Effector memory CD8-positive, alpha-beta T cell (primary cell): ENCODE measurements around the gene REC114.

Experiments used
- ATAC-seq: fragments of 150-1000 bp; cut with Tn5 transposase; replicated peaks from 2 replicates; pipeline ENCODE4 v1.10.0; 2021; ENCODE audit warnings: mild to moderate bottlenecking, moderate library complexity
- DNase-seq, 3 experiments: peaks; one replicate each; pipeline ENCODE4 v3.0.0; 2021
- H3K27ac Mint-ChIP-seq, 2 donors: one replicate each; pipeline ENCODE4 v1.8.0; 2022; ENCODE audit warnings: mild to moderate bottlenecking in 2 of 2, mixed read lengths in 2 of 2, moderate library complexity in 2 of 2
- H3K27me3 Mint-ChIP-seq, 2 donors: one replicate each; pipeline ENCODE4 v1.8.0; 2022; ENCODE audit warnings: mixed read lengths in 2 of 2
- H3K36me3 Mint-ChIP-seq: one replicate; pipeline ENCODE4 v1.8.0; 2022; ENCODE audit warnings: mild to moderate bottlenecking, moderate library complexity, mixed read lengths; ENCODE audit not compliant: insufficient read depth
- H3K4me1 Mint-ChIP-seq, 2 donors: one replicate each; pipeline ENCODE4 v1.8.0; 2022; ENCODE audit warnings: low read depth in 2 of 2, mixed read lengths in 2 of 2
- H3K4me3 Mint-ChIP-seq, 2 donors: one replicate each; pipeline ENCODE4 v1.8.0; 2022; ENCODE audit warnings: mild to moderate bottlenecking in 2 of 2, mixed read lengths in 2 of 2, moderate library complexity in 2 of 2
- H3K9me3 Mint-ChIP-seq, 2 donors: one replicate each; pipeline ENCODE4 v1.8.0; 2022; ENCODE audit warnings: mixed read lengths in 2 of 2

The REC114 gene

GRCh38 chr15:73555080-73555479 is 112.1 kb downstream of the REC114 start:
- DNase-seq (no peak), ATAC-seq (no peak)
- no peaks in the 10 kb centered on the region for H3K4me1 Mint-ChIP-seq
- no peak overlapping the region for H3K4me3 Mint-ChIP-seq
- no peaks in the 10 kb centered on the region for H3K27me3 Mint-ChIP-seq
- no peak overlapping the region for H3K27ac Mint-ChIP-seq
- peaks cover 12% of the 10 kb centered on the region for H3K36me3 Mint-ChIP-seq
- H3K9me3 Mint-ChIP-seq: no peaks in the 10 kb centered on the region

GRCh38 chr15:73558529-73558928 is 115.6 kb downstream of the REC114 start:
- H3K9me3 Mint-ChIP-seq: no peaks in the 10 kb centered on the region
- H3K4me3 Mint-ChIP-seq: no peak overlapping the region
- no peak overlapping the region for H3K27ac Mint-ChIP-seq
- peaks cover 18% of the 10 kb centered on the region for H3K36me3 Mint-ChIP-seq
- H3K27me3 Mint-ChIP-seq: no peaks in the 10 kb centered on the region
- no peaks in the 10 kb centered on the region for H3K4me1 Mint-ChIP-seq
- DNase-seq (no peak), ATAC-seq (no peak)

GRCh38 chr15:73560501-73561117 is 117.6 kb downstream of the REC114 start:
- Mint-ChIP-seq H3K4me1 (peaks cover 0 to 2% of the 10 kb centered on the region in 2 donors), H3K4me3 (no peak overlapping the region), H3K36me3 (peaks cover 27% of the 10 kb centered on the region), H3K27ac (no peak overlapping the region), H3K27me3 (no peaks in the 10 kb centered on the region), H3K9me3 (no peaks in the 10 kb centered on the region)
- ATAC-seq (peak; percentile 54), DNase-seq (peak; percentile 5 to 6 (median 6))

- peaks cover 0 to 2% of the 10 kb centered on the region in 2 donors for H3K4me1 Mint-ChIP-seq
- no peaks in the 10 kb centered on the region for H3K27me3 Mint-ChIP-seq
- ATAC-seq (no peak), DNase-seq (no peak)
- H3K27ac Mint-ChIP-seq: peak overlapping the region in 1 of 2 donors; percentile 8
- no peak overlapping the region for H3K4me3 Mint-ChIP-seq
- H3K9me3 Mint-ChIP-seq: no peaks in the 10 kb centered on the region
- peaks cover 36% of the 10 kb centered on the region for H3K36me3 Mint-ChIP-seq
These were observed 121.3 kb downstream of the REC114 start for GRCh38 chr15:73564255-73564654.

- ATAC-seq (no peak), DNase-seq (no peak)
- Mint-ChIP-seq H3K27me3 (no peaks in the 10 kb centered on the region), H3K4me3 (no peak overlapping the region), H3K4me1 (peaks cover 0 to 5% of the 10 kb centered on the region in 2 donors), H3K9me3 (no peaks in the 10 kb centered on the region), H3K36me3 (peaks cover 59% of the 10 kb centered on the region), H3K27ac (peak overlapping the region in 1 of 2 donors; percentile 15)
These were observed 124.1 kb downstream of the REC114 start for GRCh38 chr15:73567020-73567419.

- Mint-ChIP-seq H3K36me3 (peaks cover 62% of the 10 kb centered on the region), H3K27me3 (no peaks in the 10 kb centered on the region), H3K4me1 (peaks cover 0 to 5% of the 10 kb centered on the region in 2 donors), H3K4me3 (no peak overlapping the region), H3K27ac (no peak overlapping the region), H3K9me3 (no peaks in the 10 kb centered on the region)
- ATAC-seq: no peak
- no peak for DNase-seq
These were observed 125.8 kb downstream of the REC114 start for GRCh38 chr15:73568564-73569280.

- H3K27me3 Mint-ChIP-seq: no peaks in the 10 kb centered on the region
- H3K27ac Mint-ChIP-seq: peak overlapping the region in 1 of 2 donors; percentile 38
- no peaks in the 10 kb centered on the region for H3K9me3 Mint-ChIP-seq
- ATAC-seq (no peak), DNase-seq (no peak)
- no peak overlapping the region for H3K4me3 Mint-ChIP-seq
- H3K36me3 Mint-ChIP-seq: peaks cover 59% of the 10 kb centered on the region
- H3K4me1 Mint-ChIP-seq: peaks cover 0 to 2% of the 10 kb centered on the region in 2 donors
These were observed 126.4 kb downstream of the REC114 start for GRCh38 chr15:73569361-73569760.

- Mint-ChIP-seq H3K27me3 (no peaks in the 10 kb centered on the region), H3K36me3 (peaks cover 54% of the 10 kb centered on the region), H3K4me3 (no peak overlapping the region), H3K4me1 (peaks cover 0 to 2% of the 10 kb centered on the region in 2 donors), H3K9me3 (no peaks in the 10 kb centered on the region), H3K27ac (peak overlapping the region; percentile 13 to 50)
- no peak for DNase-seq
- no peak for ATAC-seq
These were observed 127.5 kb downstream of the REC114 start for GRCh38 chr15:73570355-73571032.

- no peak overlapping the region for H3K4me3 Mint-ChIP-seq
- peak overlapping the region in 1 of 2 donors; percentile 50 for H3K27ac Mint-ChIP-seq
- peaks cover 60% of the 10 kb centered on the region for H3K36me3 Mint-ChIP-seq
- H3K4me1 Mint-ChIP-seq: peaks cover 0 to 2% of the 10 kb centered on the region in 2 donors
- no peaks in the 10 kb centered on the region for H3K9me3 Mint-ChIP-seq
- DNase-seq (no peak), ATAC-seq (no peak)
- H3K27me3 Mint-ChIP-seq: no peaks in the 10 kb centered on the region
These were observed 128.4 kb downstream of the REC114 start for GRCh38 chr15:73571346-73571745.

- ATAC-seq (no peak), DNase-seq (no peak)
- no peak overlapping the region for H3K27ac Mint-ChIP-seq
- peaks cover 55% of the 10 kb centered on the region for H3K36me3 Mint-ChIP-seq
- H3K4me1 Mint-ChIP-seq: peaks cover 0 to 2% of the 10 kb centered on the region in 2 donors
- no peaks in the 10 kb centered on the region for H3K27me3 Mint-ChIP-seq
- no peaks in the 10 kb centered on the region for H3K9me3 Mint-ChIP-seq
- no peak overlapping the region for H3K4me3 Mint-ChIP-seq
These were observed 129.3 kb downstream of the REC114 start for GRCh38 chr15:73572296-73572695.

- Mint-ChIP-seq H3K27me3 (no peaks in the 10 kb centered on the region), H3K36me3 (peaks cover 50% of the 10 kb centered on the region), H3K4me1 (peaks cover under 1 to 2% of the 10 kb centered on the region in 2 donors), H3K4me3 (no peak overlapping the region), H3K27ac (peak overlapping the region in 1 of 2 donors; percentile 35), H3K9me3 (no peaks in the 10 kb centered on the region)
- no peak for ATAC-seq
- no peak for DNase-seq
These were observed 130.1 kb downstream of the REC114 start for GRCh38 chr15:73573037-73573436.

GRCh38 chr15:73573572-73573971 is 130.6 kb downstream of the REC114 start:
- ATAC-seq: no peak
- H3K27me3 Mint-ChIP-seq: no peaks in the 10 kb centered on the region

GRCh38 chr15:73575636-73576247 is 132.8 kb downstream of the REC114 start:
- peaks cover 26% of the 10 kb centered on the region for H3K36me3 Mint-ChIP-seq
- no peaks in the 10 kb centered on the region for H3K27me3 Mint-ChIP-seq
- ATAC-seq (no peak), DNase-seq (no peak)
- peaks cover 3 to 5% of the 10 kb centered on the region in 2 donors for H3K4me1 Mint-ChIP-seq
- H3K9me3 Mint-ChIP-seq: no peaks in the 10 kb centered on the region
- H3K4me3 Mint-ChIP-seq: no peak overlapping the region
- H3K27ac Mint-ChIP-seq: no peak overlapping the region

More at GRCh38 chr15:73573572-73573971, 130.6 kb downstream of the REC114 start:
- Mint-ChIP-seq H3K4me3 (no peak overlapping the region), H3K4me1 (peaks cover 3 to 5% of the 10 kb centered on the region in 2 donors), H3K9me3 (no peaks in the 10 kb centered on the region), H3K27ac (peak overlapping the region in 1 of 2 donors; percentile 78), H3K36me3 (peaks cover 44% of the 10 kb centered on the region)
- DNase-seq: no peak
